DMS 273 (cell line): ENCODE data around the gene EVA1C.
A peak's percentile ranks its signal among the peaks of the same experiment; 100 is the strongest.
"Not testable (repeated sequence)": the region's sequence is repeated elsewhere in the genome, so short reads cannot be mapped to it uniquely, and the experiment has no call there.

Experiments
- DNase-seq: peaks from one replicate; lab custom pipeline; 2025; ENCODE audit not compliant: unreplicated experiment; lab: John Stamatoyannopoulos, UW

The EVA1C gene

DNA sequence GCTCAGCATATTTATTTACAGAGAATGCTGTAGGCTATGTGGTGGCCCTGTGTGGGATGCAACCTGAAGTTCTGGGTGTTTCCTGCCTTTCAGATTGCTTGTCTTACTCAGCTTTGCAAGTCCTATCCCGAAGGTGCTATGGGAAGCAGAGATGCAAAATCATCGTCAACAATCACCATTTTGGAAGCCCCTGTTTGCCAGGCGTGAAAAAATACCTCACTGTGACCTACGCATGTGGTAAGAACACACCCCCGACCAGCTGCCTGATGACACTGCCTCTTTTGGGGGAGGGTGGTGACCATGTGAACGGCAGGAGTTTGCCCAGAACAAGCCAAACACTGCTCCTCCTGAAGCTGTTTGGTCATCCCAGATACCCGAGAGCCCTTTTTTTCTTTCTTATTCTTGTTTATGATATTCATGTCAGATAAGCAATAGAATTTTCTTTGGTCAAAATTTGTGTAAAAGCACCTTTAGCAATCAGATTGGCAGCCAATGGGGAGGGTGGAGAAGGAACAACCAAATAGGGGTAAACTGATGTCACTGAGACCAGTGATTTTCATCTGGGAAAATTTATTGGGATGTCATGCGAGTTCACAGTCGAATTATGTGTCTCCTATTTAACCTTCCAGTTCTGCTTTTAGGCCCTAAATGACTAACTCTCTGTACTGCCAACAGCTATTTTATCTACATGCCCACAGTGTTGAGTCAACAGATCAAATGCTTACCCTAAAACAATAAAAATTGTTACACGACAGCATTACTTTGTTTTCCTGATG, 82.6 kb downstream of the EVA1C start:
- DNase-seq, result no peak

DNA sequence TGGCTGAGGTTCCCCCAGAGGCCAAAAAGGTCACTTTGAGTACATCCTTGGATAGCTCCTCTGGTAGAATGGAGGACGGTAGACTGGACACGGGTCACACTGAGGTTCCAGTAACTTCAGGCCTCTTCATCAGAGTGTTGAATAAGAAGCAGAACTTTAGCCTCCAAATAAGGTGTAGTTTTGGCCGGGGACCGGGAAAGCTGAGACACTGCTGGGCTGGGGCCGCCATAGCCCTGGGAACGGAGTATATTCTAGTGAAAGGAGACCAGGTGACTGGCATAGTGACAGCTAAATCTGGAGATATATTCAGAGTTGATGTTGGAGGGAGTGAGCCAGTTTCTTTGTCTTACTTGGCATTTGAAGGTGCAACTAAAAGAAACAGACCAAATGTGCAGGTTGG, 84.1 kb downstream of the EVA1C start:
- no peak for DNase-seq

DNA sequence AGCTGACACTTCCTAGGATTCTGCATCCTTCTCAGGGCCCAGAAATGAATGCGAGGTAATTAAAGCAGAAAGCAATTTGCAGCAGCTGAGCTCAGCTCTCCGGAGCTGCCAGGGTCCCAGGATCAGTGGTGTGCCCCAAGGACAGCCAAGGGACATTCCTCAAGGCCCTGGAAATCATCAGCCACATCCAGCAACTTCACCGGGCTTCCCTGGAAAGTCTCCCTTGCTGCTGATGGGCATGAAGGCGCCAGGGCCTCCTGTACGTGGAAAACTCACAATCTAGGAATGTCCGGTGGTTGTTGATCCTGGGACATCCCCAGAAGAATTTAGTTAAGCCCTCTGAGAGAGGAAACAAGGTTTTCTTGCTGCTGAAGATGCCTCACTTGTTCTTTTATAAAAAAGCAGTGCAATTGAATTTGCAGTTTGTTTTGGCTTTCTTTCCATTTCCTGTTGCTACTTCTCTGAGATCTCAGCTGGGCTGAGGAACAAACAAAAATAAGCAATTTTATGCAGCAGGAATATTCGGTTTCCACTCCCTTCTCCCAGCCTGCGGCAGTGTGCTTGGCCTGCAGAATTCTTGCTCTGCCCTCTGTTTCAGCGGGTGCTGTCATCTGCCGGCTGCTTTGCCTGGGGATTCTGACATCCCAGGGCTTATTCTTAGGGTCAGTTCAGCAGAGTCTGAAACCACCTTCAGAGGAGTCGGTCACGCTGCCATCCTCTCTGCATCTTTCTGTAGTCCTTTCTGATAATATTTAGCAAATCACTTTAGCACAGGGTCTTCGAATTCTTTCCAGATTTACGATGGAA, 86.9 kb downstream of the EVA1C start:
- DNase-seq, result no peak

DNA sequence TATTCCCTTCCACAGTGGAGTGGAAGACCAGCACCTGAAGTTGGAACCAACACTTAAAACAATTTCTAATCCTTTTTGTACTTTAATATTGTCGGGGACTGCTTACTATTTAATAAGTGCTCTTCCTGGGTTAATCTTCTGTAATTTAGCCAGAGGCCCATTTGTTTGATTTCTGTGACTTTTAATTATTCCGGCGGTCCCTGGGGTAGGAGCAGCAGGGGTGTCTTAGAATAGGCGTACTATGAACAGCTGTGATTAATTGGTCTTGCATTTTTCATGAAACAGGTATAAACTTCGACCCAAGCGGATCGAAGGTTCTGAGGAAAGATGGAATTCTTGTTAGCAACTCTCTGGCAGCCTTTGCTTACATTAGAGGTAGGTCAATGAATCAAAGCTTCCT, 91.1 kb downstream of the EVA1C start:
- not testable (repeated sequence) for DNase-seq

- DNase-seq, result not testable (repeated sequence)
Observed at GRCh38 chr21:32505767-32506166, 93.3 kb downstream of the EVA1C start.

- not testable (repeated sequence) for DNase-seq
Observed at GRCh38 chr21:32506411-32506965, 94.0 kb downstream of the EVA1C start.

GRCh38 chr21:32507342-32507919, 94.9 kb downstream of the EVA1C start:
- DNase-seq, result no peak

DNA sequence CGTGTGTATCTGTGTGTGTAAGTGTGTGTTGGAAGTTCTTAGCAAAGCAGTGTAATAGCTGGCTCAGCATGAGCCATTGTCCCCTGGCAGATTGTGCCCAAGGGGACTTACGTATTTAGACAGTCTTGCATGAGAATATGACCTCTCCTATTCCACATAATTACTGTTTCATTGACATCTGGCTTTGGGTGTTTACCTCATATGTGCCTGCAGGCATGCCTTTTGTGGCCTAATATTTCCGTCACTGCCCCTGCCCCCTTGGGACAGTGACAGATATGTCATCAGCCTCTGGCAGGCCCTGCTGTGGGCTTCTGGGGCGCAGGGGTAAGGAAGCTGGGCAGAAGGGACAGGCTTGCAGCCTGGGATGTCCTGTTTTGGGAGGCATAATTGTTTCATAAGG, 95.5 kb downstream of the EVA1C start:
- peak; percentile 11 for DNase-seq

- DNase-seq, result no peak
Observed at GRCh38 chr21:32508558-32508957, 96.1 kb downstream of the EVA1C start.

GRCh38 chr21:32508975-32509374, 96.5 kb downstream of the EVA1C start:
- not testable (repeated sequence) for DNase-seq

- DNase-seq, result peak; percentile 29
Observed at GRCh38 chr21:32514275-32515055, 102.0 kb downstream of the EVA1C start.

GRCh38 chr21:32515874-32516273, 103.4 kb downstream of the EVA1C start:
- peak; percentile 30 for DNase-seq

DNA sequence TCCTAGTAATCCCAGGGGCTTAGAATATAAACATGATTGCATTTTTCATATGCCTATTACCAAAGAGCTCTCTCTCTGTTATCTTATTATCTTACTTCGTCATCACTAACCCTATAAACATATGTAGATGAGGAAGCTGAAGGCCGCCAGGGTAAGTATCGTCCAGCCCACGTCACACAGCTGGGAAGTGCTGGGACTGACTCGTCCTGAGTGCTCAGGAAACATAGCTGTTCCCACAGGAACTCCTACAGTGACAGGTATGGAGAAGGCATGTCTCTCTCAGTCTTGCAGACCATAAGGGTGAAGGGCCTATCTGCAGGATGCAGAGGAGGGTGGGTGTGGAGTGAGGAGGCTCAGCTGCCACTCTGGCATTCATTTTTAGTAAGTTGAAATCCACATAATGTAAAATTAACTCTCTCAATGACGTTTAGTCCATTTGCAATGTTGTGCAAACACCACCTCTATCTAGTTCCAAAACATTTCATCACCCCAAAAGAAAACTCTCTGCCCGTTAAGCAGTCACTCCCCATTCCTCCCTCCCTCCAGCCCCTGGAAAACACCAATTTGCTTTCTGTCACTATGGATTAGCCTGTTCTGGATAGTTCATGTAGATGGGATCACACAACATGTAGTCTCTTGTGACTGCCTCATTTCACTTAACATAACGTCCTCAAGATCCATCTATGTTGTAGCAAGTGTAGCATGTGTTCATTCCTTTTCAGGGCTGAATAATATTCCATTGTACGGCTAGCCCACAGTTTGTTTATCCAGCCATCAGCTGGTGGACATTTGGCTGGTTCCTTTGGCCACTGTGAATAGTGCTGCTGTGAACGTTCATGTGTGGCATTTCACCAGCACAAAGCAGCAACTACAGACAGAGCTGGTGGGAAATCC, 104.5 kb downstream of the EVA1C start:
- no peak for DNase-seq

GRCh38 chr21:32519945-32520874, 107.7 kb downstream of the EVA1C start:
- no peak for DNase-seq

DNA sequence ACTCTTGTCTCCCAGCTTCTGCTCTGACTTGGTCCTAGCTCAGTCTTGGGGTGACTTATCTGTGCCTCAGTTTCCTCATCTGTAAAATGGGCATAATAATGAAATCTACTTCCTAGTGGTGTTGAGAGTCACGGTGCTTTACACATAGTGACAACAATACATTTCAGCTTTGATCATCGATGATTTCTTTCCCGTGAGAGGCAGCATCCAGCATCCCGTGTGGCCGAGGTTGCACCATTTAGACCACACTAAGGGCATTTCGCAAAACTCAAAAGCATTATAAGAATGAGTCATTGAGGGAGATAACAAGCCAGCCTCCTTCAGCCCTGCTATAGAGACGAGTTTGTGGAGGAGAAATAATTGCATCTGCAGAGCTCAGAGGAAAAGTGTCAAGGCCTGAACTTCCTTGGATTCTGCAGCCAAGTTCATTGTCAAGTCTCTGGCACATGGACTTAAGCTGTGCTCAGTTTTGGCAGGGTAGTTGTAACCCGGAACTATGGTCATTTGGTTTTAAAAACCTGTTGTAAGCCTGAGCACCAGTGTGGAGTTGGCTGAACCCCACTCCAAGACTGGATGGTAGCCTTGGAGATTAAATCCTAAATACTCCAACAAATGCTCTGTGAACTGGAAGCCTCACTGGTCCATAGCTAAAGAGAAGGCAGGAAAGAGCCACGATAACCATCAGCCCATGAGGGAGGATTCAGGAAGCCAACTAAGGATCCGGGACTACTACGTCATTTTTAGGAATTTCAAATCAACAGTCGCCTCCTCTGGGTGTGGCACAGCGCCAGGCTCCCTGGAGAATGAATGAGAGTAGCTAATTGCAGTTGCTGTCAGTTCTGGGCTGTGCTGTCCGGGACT, 108.6 kb downstream of the EVA1C start:
- peak; percentile 87 for DNase-seq

DNA sequence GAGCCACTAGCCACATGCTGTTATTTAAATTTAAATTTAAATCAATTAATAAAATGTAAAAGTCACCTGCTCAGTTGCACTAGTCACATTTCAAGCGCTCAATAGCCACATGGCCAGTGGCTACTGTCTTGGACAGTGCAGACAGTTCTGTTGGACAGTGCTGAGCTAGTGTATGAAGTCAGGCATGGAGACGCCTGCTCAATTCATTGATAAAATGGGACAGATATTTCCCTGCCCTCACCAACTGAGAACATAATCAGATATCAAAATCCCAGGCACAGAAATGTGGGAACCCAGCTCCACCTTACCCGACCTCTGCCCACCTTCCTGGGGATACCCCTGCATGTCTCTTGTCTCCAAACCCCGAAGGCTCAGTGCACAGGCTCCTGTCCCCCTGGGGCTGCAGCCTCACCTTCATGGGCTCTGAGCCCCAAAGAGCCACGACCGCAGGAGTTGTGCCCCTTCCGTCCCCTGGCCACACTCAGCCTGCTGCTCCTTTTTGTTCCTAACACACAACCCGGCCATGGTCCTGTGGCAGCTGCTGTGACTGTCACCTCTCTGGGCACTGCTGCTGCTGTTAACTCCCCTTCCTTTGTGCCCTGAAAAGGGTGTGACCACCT, 109.3 kb downstream of the EVA1C start:
- no peak for DNase-seq

DNA sequence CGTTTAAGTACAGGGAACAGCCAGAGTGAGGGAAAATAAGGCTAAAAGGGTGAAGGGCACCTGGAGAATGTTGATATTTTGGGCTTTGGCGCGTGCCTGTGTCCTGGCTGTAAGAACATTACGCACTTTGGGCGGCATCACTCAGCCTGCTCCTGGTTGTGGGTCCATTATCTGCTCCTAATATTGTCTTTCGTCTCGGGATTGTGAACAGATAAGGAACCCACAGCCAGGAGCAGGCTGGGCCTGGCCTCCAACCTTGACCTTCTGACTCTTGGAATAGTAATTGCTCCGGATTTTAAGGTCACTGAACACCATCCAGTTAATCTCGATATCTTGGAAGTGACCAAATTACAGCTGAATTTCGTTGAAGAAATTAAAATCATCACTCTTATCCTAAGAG, 111.0 kb downstream of the EVA1C start:
- no peak for DNase-seq
